Vagina (tissue), 2 donors: ENCODE measurements around the gene GABARAP. TPM values are rescaled to one million over a fixed set of nuclear protein-coding genes. Genes with fewer than 3 reads are reported as not detected.

Experiments used
- DNase-seq, 2 donors: peaks; one replicate each; pipeline ENCODE4 v3.0.0-alpha.2; 2017; ENCODE audit errors: extremely low spot score in 2 of 2
- H3K27ac ChIP-seq: fragments of 200-600 bp; sonication (generic); one replicate; pipeline ENCODE4 v1.5.1; 2019
- H3K27me3 ChIP-seq: fragments of 200-600 bp; sonication (generic); one replicate; pipeline ENCODE4 v1.5.1; 2019
- H3K36me3 ChIP-seq, 2 donors: fragments of 200-600 bp; sonication (generic); one replicate each; pipeline ENCODE4 v1.5.1; 2017 to 2019
- H3K4me1 ChIP-seq: fragments of 200-600 bp; sonication (generic); one replicate; pipeline ENCODE4 v1.5.1; 2019
- H3K4me3 ChIP-seq, 2 donors: fragments of 200-600 bp; sonication (generic); 1 replicate in 1 of 2; 2 replicates in 1 of 2; pipeline ENCODE4 v1.5.1; 2016 to 2019
- H3K9me3 ChIP-seq: fragments of 200-600 bp; sonication (generic); one replicate; pipeline ENCODE4 v1.5.1; 2019
- CTCF ChIP-seq, 3 experiments: fragments of 450-650 bp in 2 of 3; fragments of 200-600 bp in 1 of 3; sonication (generic) in 1 of 3; IDR thresholded peaks; one replicate each; pipeline ENCODE4 v1.5.1; 2017 to 2019; ENCODE audit warnings: antibody characterized with exemption in 3 of 3, mild to moderate bottlenecking in 2 of 3, moderate library complexity in 2 of 3
- POLR2A ChIP-seq, 2 donors: fragments of 450-650 bp; IDR thresholded peaks; one replicate each; pipeline ENCODE4 v1.6.1; 2017; ENCODE audit warnings: antibody characterized with exemption in 2 of 2, mild to moderate bottlenecking in 2 of 2, moderate library complexity in 2 of 2
- POLR2AphosphoS5 ChIP-seq, 2 donors: sonication (generic); formaldehyde crosslinking; IDR thresholded peaks; one replicate each; pipeline ENCODE4 v1.9.0; 2017; ENCODE audit warnings: antibody characterized with exemption in 2 of 2, mild to moderate bottlenecking in 2 of 2, low read depth in 1 of 2; ENCODE audit not compliant: insufficient read depth in 1 of 2
- intact Hi-C: fragments of 100-400 bp; cut with DNase I; formaldehyde crosslinking; loops from one replicate; pipeline ENCODE4 v1.15.1; 2023
- total RNA-seq: library from RNA; depleted of rRNA; stranded (reverse); fragments of >200 nt; gene quantifications from one replicate; pipeline ENCODE4 v1.2.3, GENCODE V29; 2016

GABARAP gene
- total RNA-seq, 1 donor from 2014 or later = 395 TPM

GRCh38 chr17:7260651-7261378, 18.6 kb upstream of the GABARAP start:
- no peak for DNase-seq
- peaks cover 11% of the 10 kb centered on the region for H3K27me3 ChIP-seq
- peaks cover 36% of the 10 kb centered on the region for H3K4me1 ChIP-seq
- intact Hi-C loops = loop anchor here (5.0 kb wide), 1 partner anchor 526 kb away; no protein-coding TSS in a partner anchor
- peak overlapping the region; percentile 47 for H3K27ac ChIP-seq
- H3K4me3 ChIP-seq = peak overlapping the region; percentile 44 to 58
- no peaks in the 10 kb centered on the region for H3K9me3 ChIP-seq
- peak in 1 of 2 donors; percentile 35 for TF ChIP-seq POLR2AphosphoS5 (IDR thresholded peaks at IDR 0.05; ENCODE audit: insufficient read depth in 1 of 2, low read depth in 1 of 2)
- TF ChIP-seq POLR2A (IDR thresholded peaks at IDR 0.05) = no peak
- peaks cover 0 to 6% of the 10 kb centered on the region in 2 donors for H3K36me3 ChIP-seq

GRCh38 chr17:7260151-7260550, 17.9 kb upstream of the GABARAP start:
- peaks cover 36% of the 10 kb centered on the region for H3K4me1 ChIP-seq
- H3K9me3 ChIP-seq = no peaks in the 10 kb centered on the region
- intact Hi-C loops = loop anchor here (5.0 kb wide), 1 partner anchor 527 kb away; no protein-coding TSS in a partner anchor
- H3K36me3 ChIP-seq = peaks cover 0 to 12% of the 10 kb centered on the region in 2 donors
- DNase-seq = no peak
- H3K4me3 ChIP-seq = peak overlapping the region in 1 of 2 donors; percentile 44
- peaks cover 11% of the 10 kb centered on the region for H3K27me3 ChIP-seq
- TF ChIP-seq POLR2AphosphoS5 (IDR thresholded peaks at IDR 0.05; ENCODE audit: insufficient read depth in 1 of 2, low read depth in 1 of 2) = no peak
- no peak overlapping the region for H3K27ac ChIP-seq

- intact Hi-C loops = loop anchor here (10.0 kb wide), 1 partner anchor 305 kb away; the partner anchor contains the start of gene SENP3
- Histone ChIP-seq H3K9me3 (no peaks in the 10 kb centered on the region), H3K27ac (no peak overlapping the region), H3K27me3 (peaks cover 11% of the 10 kb centered on the region), H3K36me3 (peaks cover 0 to 15% of the 10 kb centered on the region in 2 donors), H3K4me1 (peaks cover 36% of the 10 kb centered on the region), H3K4me3 (no peak overlapping the region)
- TF ChIP-seq CTCF (IDR thresholded peaks at IDR 0.05) (no peak), POLR2A (IDR thresholded peaks at IDR 0.05) (no peak), POLR2AphosphoS5 (IDR thresholded peaks at IDR 0.05; ENCODE audit: insufficient read depth in 1 of 2, low read depth in 1 of 2) (no peak)
- DNase-seq = no peak
Measured at GRCh38 chr17:7259555-7259889, 17.3 kb upstream of the GABARAP start.

GRCh38 chr17:7258731-7259554, 16.7 kb upstream of the GABARAP start:
- Histone ChIP-seq H3K4me1 (peaks cover 34% of the 10 kb centered on the region), H3K9me3 (no peaks in the 10 kb centered on the region), H3K4me3 (no peak overlapping the region), H3K36me3 (peaks cover 0 to 15% of the 10 kb centered on the region in 2 donors), H3K27me3 (peaks cover 11% of the 10 kb centered on the region), H3K27ac (no peak overlapping the region)
- intact Hi-C loops = loop anchor here (10.0 kb wide), 1 partner anchor 306 kb away; the partner anchor contains the start of gene SENP3
- TF ChIP-seq POLR2A (IDR thresholded peaks at IDR 0.05) (no peak), POLR2AphosphoS5 (IDR thresholded peaks at IDR 0.05; ENCODE audit: insufficient read depth in 1 of 2, low read depth in 1 of 2) (peak in 1 of 2 donors; percentile 11)
- no peak for DNase-seq

- intact Hi-C loops = loop anchor here (10.0 kb wide), 1 partner anchor 308 kb away; the partner anchor contains the start of gene SENP3
- Histone ChIP-seq H3K27me3 (peaks cover under 1% of the 10 kb centered on the region), H3K4me1 (peaks cover 29% of the 10 kb centered on the region), H3K9me3 (no peaks in the 10 kb centered on the region), H3K27ac (no peak overlapping the region), H3K36me3 (peaks cover 0 to 15% of the 10 kb centered on the region in 2 donors), H3K4me3 (no peak overlapping the region)
- no peak for DNase-seq
- TF ChIP-seq POLR2AphosphoS5 (IDR thresholded peaks at IDR 0.05; ENCODE audit: insufficient read depth in 1 of 2, low read depth in 1 of 2) = no peak
- no peak for TF ChIP-seq CTCF (IDR thresholded peaks at IDR 0.05)
- TF ChIP-seq POLR2A (IDR thresholded peaks at IDR 0.05) = no peak
Measured at GRCh38 chr17:7256766-7257456, 14.7 kb upstream of the GABARAP start.

GRCh38 chr17:7254511-7254910, 12.3 kb upstream of the GABARAP start:
- H3K27ac ChIP-seq = no peak overlapping the region
- peaks cover 29% of the 10 kb centered on the region for H3K4me1 ChIP-seq
- TF ChIP-seq POLR2AphosphoS5 (IDR thresholded peaks at IDR 0.05; ENCODE audit: insufficient read depth in 1 of 2, low read depth in 1 of 2) (no peak), CTCF (IDR thresholded peaks at IDR 0.05) (no peak), POLR2A (IDR thresholded peaks at IDR 0.05) (no peak)
- no peak overlapping the region for H3K4me3 ChIP-seq
- peaks cover 0 to 15% of the 10 kb centered on the region in 2 donors for H3K36me3 ChIP-seq
- no peaks in the 10 kb centered on the region for H3K27me3 ChIP-seq
- intact Hi-C loops = loop anchor here (10.0 kb wide), 1 partner anchor 310 kb away; the partner anchor contains the start of gene SENP3
- no peaks in the 10 kb centered on the region for H3K9me3 ChIP-seq
- no peak for DNase-seq
